K562 (cell line): ENCODE results near the gene ARID4B. TPM values are rescaled to one million over a fixed set of nuclear protein-coding genes. Genes with fewer than 3 reads are reported as not detected.

Source experiments
- CAMTA2 ChIP-seq: fragments of 250-450 bp; sonication (Bioruptor Pico); conservative IDR thresholded peaks from 2 replicates; pipeline ENCODE4 v1.5.1; 2022
- E2F5 ChIP-seq: sonication (generic); formaldehyde crosslinking; IDR thresholded peaks from 2 replicates; pipeline ENCODE4 v1.8.0; 2022; ENCODE audit warnings: mild to moderate bottlenecking, missing genetic modification reagents
- EP400 ChIP-seq: fragments of 450-650 bp; IDR thresholded peaks from 2 replicates; pipeline ENCODE4 v1.6.1; 2017; ENCODE audit warnings: antibody characterized with exemption, mild to moderate bottlenecking, moderate library complexity
- JUN ChIP-seq, 2 experiments: sonication (generic) in 1 of 2; formaldehyde crosslinking in 1 of 2; IDR thresholded peaks; 2 replicates each; pipeline versions ENCODE4 v1.6.1 to v1.8.0; 2012 to 2022; ENCODE audit warnings: borderline replicate concordance in 2 of 2, mild to moderate bottlenecking in 2 of 2, improper control_type of control experiment in 1 of 2, low read depth in 1 of 2, low read length in 1 of 2, missing genetic modification reagents in 1 of 2
- JUNB ChIP-seq: fragments of 450-650 bp; formaldehyde crosslinking; conservative IDR thresholded peaks from 2 replicates; pipeline ENCODE4 v1.4.0; 2020; ENCODE audit warnings: mild to moderate bottlenecking
- KDM5B ChIP-seq: fragments of 200-600 bp; sonication (generic); IDR thresholded peaks from 2 replicates; pipeline ENCODE4 v1.6.1; 2012; ENCODE audit warnings: low read depth, mild to moderate bottlenecking, moderate library complexity, low read length, control low read depth, inconsistent platforms; ENCODE audit not compliant: insufficient replicate concordance
- MAZ ChIP-seq, 2 experiments: fragments of 450-650 bp in 1 of 2; sonication (generic) in 1 of 2; formaldehyde crosslinking; IDR thresholded peaks in 1 of 2; conservative IDR thresholded peaks in 1 of 2; 2 replicates each; pipeline versions ENCODE4 v1.4.0 to v1.5.0; 2020; ENCODE audit warnings: mild to moderate bottlenecking in 1 of 2, missing genetic modification reagents in 1 of 2
- MLLT1 ChIP-seq, 2 experiments: fragments of 450-650 bp; IDR thresholded peaks; 2 replicates each; pipeline ENCODE4 v1.6.1; 2016
- NR1H2 ChIP-seq: sonication (generic); formaldehyde crosslinking; IDR thresholded peaks from 2 replicates; pipeline ENCODE4 v1.4.0; 2020; ENCODE audit warnings: mild to moderate bottlenecking, missing genetic modification reagents
- PTBP1 ChIP-seq: fragments of 200-400 bp; formaldehyde crosslinking; IDR thresholded peaks from 2 replicates; pipeline ENCODE4 v1.6.1; 2017; ENCODE audit warnings: low read depth, low read length
- ZFP36 ChIP-seq: fragments of 150-350 bp; IDR thresholded peaks from 2 replicates; pipeline ENCODE4 v1.6.1; 2018; ENCODE audit warnings: low read length, low read depth; ENCODE audit not compliant: partially characterized antibody
- ZKSCAN8 ChIP-seq: fragments of 200-800 bp; sonication (Bioruptor generic); IDR thresholded peaks from 2 replicates; pipeline ENCODE4 v1.6.1; 2016; ENCODE audit warnings: missing genetic modification characterization, missing compliant biosample characterization
- ZNF398 ChIP-seq: fragments of 250-450 bp; sonication (Bioruptor Pico); IDR thresholded peaks from 2 replicates; pipeline ENCODE4 v1.8.0; 2021; ENCODE audit warnings: moderate library complexity, mild to moderate bottlenecking, inconsistent platforms
- ZNF449 ChIP-seq: fragments of 250-450 bp; sonication (Bioruptor Pico); IDR thresholded peaks from 2 replicates; pipeline ENCODE4 v1.8.0; 2022; ENCODE audit warnings: moderate library complexity, mild to moderate bottlenecking, inconsistent platforms
- ZNF639 ChIP-seq, 2 experiments: fragments of 200-800 bp in 1 of 2; sonication (Bioruptor generic) in 1 of 2; sonication (generic) in 1 of 2; formaldehyde crosslinking in 1 of 2; IDR thresholded peaks in 1 of 2; conservative IDR thresholded peaks in 1 of 2; 2 replicates each; pipeline versions ENCODE4 v1.5.0 to v1.6.1; 2016 to 2020; ENCODE audit warnings: missing compliant biosample characterization in 1 of 2, missing genetic modification characterization in 1 of 2, missing genetic modification reagents in 1 of 2
- ZNF75A ChIP-seq: fragments of 450-650 bp; formaldehyde crosslinking; IDR thresholded peaks from 2 replicates; pipeline ENCODE4 v1.4.0; 2020; ENCODE audit warnings: mild to moderate bottlenecking
- ZNF766 ChIP-seq: fragments of 200-800 bp; sonication (Bioruptor generic); conservative IDR thresholded peaks from 2 replicates; pipeline ENCODE4 v1.6.1; 2016; ENCODE audit warnings: missing genetic modification characterization, missing compliant biosample characterization
- polyA plus RNA-seq, 8 experiments: library from polyadenylated mRNA; depleted of rRNA in 4 of 8; stranded (reverse) in 5 of 8; unstranded in 3 of 8; fragments of >200 nt; fragmentation: Nextera tagmentation in 2 of 8; fragmentation: Illumina TruSeq in 1 of 8; extraction: Ambion mirVana in 2 of 8; extraction: Trizol in 1 of 8; gene quantifications; 2 replicates each; pipeline versions ENCODE4 v1.2.1 to v1.2.3, GENCODE V29; 2011 to 2014; ENCODE audit warnings: inconsistent platforms in 1 of 8, missing spikeins in 1 of 8
- total RNA-seq, 7 experiments: library from RNA; depleted of rRNA in 6 of 7; stranded (reverse); fragments of >200 nt in 6 of 7; fragmentation: Illumina TruSeq in 2 of 7; extraction: Trizol in 2 of 7; gene quantifications; 2 replicates each; pipeline versions ENCODE4 v1.2.1 to v1.2.3, GENCODE V29; 2011 to 2021; ENCODE audit warnings: low replicate concordance in 1 of 7

The ARID4B gene
- total and polyA plus RNA-seq, 9 of the 15 experiments (the other 6 are each of a cell fraction or from before 2014, with no cell fraction given): 8.4 to 38.9 (median 18.5) TPM

GRCh38 chr1:235327559-235328270, at the start of gene ARID4B (continued):
- TF ChIP-seq ZKSCAN8 (CRISPR knock-in tag) (no peak), JUNB (CRISPR knock-in tag) (no peak), ZNF766 (CRISPR knock-in tag) (no peak; the same call in 1 of the 2 replicates), MAZ (CRISPR knock-in tag; conservative IDR thresholded peaks at IDR 0.05 in 1 of 2, IDR thresholded peaks at IDR 0.05 in 1 of 2) (peak; percentile 38 to 56; a peak in 2 of 4 replicates), KDM5B (peak; percentile 11), ZNF639 (CRISPR knock-in tag; conservative IDR thresholded peaks at IDR 0.05 in 1 of 2, IDR thresholded peaks at IDR 0.05 in 1 of 2) (peak in 1 of 2 experiments; percentile 66; a peak in 1 of 4 replicates), CAMTA2 (CRISPR knock-in tag) (0 out of 2 replicates have a peak, but pooled peaks have one; percentile 44), ZFP36 (no peak), EP400 (no peak), PTBP1 (no peak), ZNF75A (no peak), MLLT1 (IDR thresholded peaks at IDR 0.05) (peak in 1 of 2 experiments; percentile 75; a peak in 1 of 4 replicates), ZNF398 (CRISPR knock-in tag) (no peak), E2F5 (CRISPR knock-in tag) (no peak), JUN (IDR thresholded peaks at IDR 0.05; ENCODE audit: borderline replicate concordance, low read depth, low read length) (0 out of 2 replicates have a peak, but pooled peaks have one; percentile 3), JUN (CRISPR knock-in tag; IDR thresholded peaks at IDR 0.05; ENCODE audit: borderline replicate concordance) (no peak), ZNF449 (CRISPR knock-in tag) (no peak), NR1H2 (CRISPR knock-in tag) (no peak)
